Mammary epithelial cell (primary cell): ENCODE data around the gene ENPP6.

Source experiments
- CTCF ChIP-seq, 2 donors: IDR thresholded peaks in 1 of 2; conservative IDR thresholded peaks in 1 of 2; 2 replicates each; pipeline ENCODE4 v1.5.1; 2011 to 2012; ENCODE audit warnings: inconsistent platforms in 2 of 2, low read length in 2 of 2, mild to moderate bottlenecking in 2 of 2, control low read depth in 1 of 2, low read depth in 1 of 2; ENCODE audit not compliant: insufficient read depth in 1 of 2; ENCODE audit errors: extremely low read depth in 1 of 2
- EZH2 ChIP-seq: IDR thresholded peaks from 2 replicates; pipeline ENCODE4 v1.6.1; 2012; ENCODE audit warnings: low read length, inconsistent platforms, borderline replicate concordance

GRCh38 chr4:184097815-184098214 is 119.9 kb downstream of the ENPP6 start:
- TF ChIP-seq CTCF (conservative IDR thresholded peaks at IDR 0.05 in 1 of 2, IDR thresholded peaks at IDR 0.05 in 1 of 2; ENCODE audit: extremely low read depth in 1 of 2, insufficient read depth in 1 of 2, low read depth in 1 of 2, low read length in 2 of 2) (no peak), EZH2 (no peak)
